ENCODE measurements around the gene PCNT. TPM values are rescaled to one million over a fixed set of nuclear protein-coding genes. Genes with fewer than 3 reads are reported as not detected.
"Not testable (repeated sequence)": the region's sequence is repeated elsewhere in the genome, so short reads cannot be mapped to it uniquely, and the experiment has no call there.

The PCNT gene
- total RNA-seq, 4 donors from 2014 or later, result 200 to 431 (median 290) TPM

DNA sequence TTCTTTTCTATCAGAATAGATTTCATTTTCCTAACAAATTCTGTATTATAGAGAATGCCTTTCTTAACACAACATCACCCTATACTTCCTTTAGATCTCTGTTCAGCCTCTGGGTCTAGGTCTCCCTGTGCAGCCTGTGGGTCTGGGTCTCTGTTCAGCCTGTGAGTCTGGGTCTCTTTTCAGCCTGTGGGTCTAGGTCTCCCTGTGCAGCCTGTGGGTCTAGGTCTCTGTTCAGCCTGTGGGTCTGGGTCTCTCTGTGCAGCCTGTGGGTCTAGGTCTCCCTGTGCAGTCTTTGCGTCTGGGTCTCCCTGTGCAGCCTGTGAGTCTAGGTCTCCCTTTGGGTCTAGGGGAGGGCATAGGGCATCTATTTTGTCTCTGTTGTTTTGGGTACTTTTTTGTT is 75.2 kb downstream of the PCNT start:
- peak overlapping the region; percentile 94 to 98 (median 95) for H3K27ac ChIP-seq
- ATAC-seq (no peak), DNase-seq (no peak)
- intact Hi-C loops (cut with DNase I; ENCODE audit: low total_unique reads), result no loop called here
- H3K4me1 ChIP-seq, result peaks cover 9 to 14% of the 10 kb centered on the region in 2 donors
- in situ Hi-C loops (cut with MboI; ENCODE audit: low sequenced_read_pairs in 4 of 4), result loop anchor here in 1 of 4 donors (10.0 kb wide), 1 partner anchor 54 kb away; no protein-coding TSS in a partner anchor
- peaks cover 5 to 77% of the 10 kb centered on the region in 2 donors for H3K36me3 ChIP-seq
- H3K27me3 ChIP-seq, result no peaks in the 10 kb centered on the region
- no peak overlapping the region for H3K4me3 ChIP-seq
- TF ChIP-seq, protein P1, sequence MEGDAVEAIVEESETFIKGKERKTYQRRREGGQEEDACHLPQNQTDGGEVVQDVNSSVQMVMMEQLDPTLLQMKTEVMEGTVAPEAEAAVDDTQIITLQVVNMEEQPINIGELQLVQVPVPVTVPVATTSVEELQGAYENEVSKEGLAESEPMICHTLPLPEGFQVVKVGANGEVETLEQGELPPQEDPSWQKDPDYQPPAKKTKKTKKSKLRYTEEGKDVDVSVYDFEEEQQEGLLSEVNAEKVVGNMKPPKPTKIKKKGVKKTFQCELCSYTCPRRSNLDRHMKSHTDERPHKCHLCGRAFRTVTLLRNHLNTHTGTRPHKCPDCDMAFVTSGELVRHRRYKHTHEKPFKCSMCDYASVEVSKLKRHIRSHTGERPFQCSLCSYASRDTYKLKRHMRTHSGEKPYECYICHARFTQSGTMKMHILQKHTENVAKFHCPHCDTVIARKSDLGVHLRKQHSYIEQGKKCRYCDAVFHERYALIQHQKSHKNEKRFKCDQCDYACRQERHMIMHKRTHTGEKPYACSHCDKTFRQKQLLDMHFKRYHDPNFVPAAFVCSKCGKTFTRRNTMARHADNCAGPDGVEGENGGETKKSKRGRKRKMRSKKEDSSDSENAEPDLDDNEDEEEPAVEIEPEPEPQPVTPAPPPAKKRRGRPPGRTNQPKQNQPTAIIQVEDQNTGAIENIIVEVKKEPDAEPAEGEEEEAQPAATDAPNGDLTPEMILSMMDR (IDR thresholded peaks at IDR 0.05 in 4 of 5, conservative IDR thresholded peaks at IDR 0.05 in 1 of 5), result no peak
- TF ChIP-seq POLR2A (IDR thresholded peaks at IDR 0.05), result no peak
- no peaks in the 10 kb centered on the region for H3K9me3 ChIP-seq

DNA sequence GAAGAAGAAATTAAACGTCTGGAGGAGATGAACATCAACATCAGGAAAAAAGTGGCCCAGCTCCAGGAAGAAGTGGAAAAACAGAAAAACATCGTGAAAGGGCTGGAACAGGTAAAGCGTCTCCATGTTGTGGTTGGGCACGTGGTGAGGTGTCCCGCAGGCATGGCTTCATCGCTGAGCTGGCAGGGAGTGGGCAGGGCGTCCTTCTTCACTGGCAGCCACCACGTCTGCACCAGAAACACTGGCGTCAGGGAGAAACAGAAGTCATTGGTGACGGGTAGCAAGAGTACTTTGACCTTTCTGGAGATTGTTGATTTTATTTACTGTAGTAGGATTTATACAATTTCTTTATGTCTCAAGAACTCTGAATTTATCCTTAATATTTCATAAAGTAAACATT is 75.7 kb downstream of the PCNT start:
- ATAC-seq (peak; percentile 47 to 63), DNase-seq (peak; percentile 69 to 82)
- TF ChIP-seq POLR2A (IDR thresholded peaks at IDR 0.05), result no peak
- TF ChIP-seq, protein P1 (IDR thresholded peaks at IDR 0.05 in 4 of 5, conservative IDR thresholded peaks at IDR 0.05 in 1 of 5), result no peak
- Histone ChIP-seq H3K9me3 (no peaks in the 10 kb centered on the region), H3K4me3 (no peak overlapping the region), H3K27me3 (no peaks in the 10 kb centered on the region), H3K27ac (peak overlapping the region; percentile 94 to 98 (median 95)), H3K36me3 (peaks cover 5 to 83% of the 10 kb centered on the region in 2 donors), H3K4me1 (peaks cover 4 to 9% of the 10 kb centered on the region in 2 donors)
- in situ Hi-C loops (cut with MboI; ENCODE audit: low sequenced_read_pairs in 4 of 4) (loop anchor here in 1 of 4 donors (10.0 kb wide), 1 partner anchor 55 kb away; no protein-coding TSS in a partner anchor), intact Hi-C loops (cut with DNase I; ENCODE audit: low total_unique reads) (no loop called here)

GRCh38 chr21:46401186-46401910 is 77.4 kb downstream of the PCNT start:
- in situ Hi-C loops (cut with MboI; ENCODE audit: low sequenced_read_pairs in 4 of 4), result no loop called here
- Histone ChIP-seq H3K4me3 (no peak overlapping the region), H3K27ac (peak overlapping the region; percentile 94 to 98 (median 95)), H3K27me3 (no peaks in the 10 kb centered on the region), H3K4me1 (peaks cover 0 to 4% of the 10 kb centered on the region in 2 donors), H3K9me3 (no peaks in the 10 kb centered on the region), H3K36me3 (peaks cover 5 to 89% of the 10 kb centered on the region in 2 donors)
- intact Hi-C loops (cut with DNase I; ENCODE audit: low total_unique reads), result no loop called here
- ATAC-seq, result no peak
- DNase-seq, result no peak
- TF ChIP-seq, protein P1 (IDR thresholded peaks at IDR 0.05 in 4 of 5, conservative IDR thresholded peaks at IDR 0.05 in 1 of 5), result no peak
- no peak for TF ChIP-seq POLR2A (IDR thresholded peaks at IDR 0.05)

GRCh38 chr21:46402421-46402820 is 78.5 kb downstream of the PCNT start:
- peak overlapping the region; percentile 94 to 98 (median 95) for H3K27ac ChIP-seq
- no peaks in the 10 kb centered on the region for H3K4me1 ChIP-seq
- DNase-seq (no peak), ATAC-seq (no peak)
- no peaks in the 10 kb centered on the region for H3K27me3 ChIP-seq
- intact Hi-C loops (cut with DNase I; ENCODE audit: low total_unique reads), result no loop called here
- H3K9me3 ChIP-seq, result no peaks in the 10 kb centered on the region
- in situ Hi-C loops (cut with MboI; ENCODE audit: low sequenced_read_pairs in 4 of 4), result no loop called here
- TF ChIP-seq, protein P1 (IDR thresholded peaks at IDR 0.05 in 4 of 5, conservative IDR thresholded peaks at IDR 0.05 in 1 of 5), result no peak
- no peak for TF ChIP-seq POLR2A (IDR thresholded peaks at IDR 0.05)
- no peak overlapping the region for H3K4me3 ChIP-seq
- H3K36me3 ChIP-seq, result peaks cover 5 to 81% of the 10 kb centered on the region in 2 donors

- H3K27me3 ChIP-seq; H3K4me3 ChIP-seq; in situ Hi-C loops (cut with MboI; ENCODE audit: low sequenced_read_pairs in 4 of 4); H3K9me3 ChIP-seq; intact Hi-C loops (cut with DNase I; ENCODE audit: low total_unique reads); DNase-seq; H3K4me1 ChIP-seq; ATAC-seq: not testable (repeated sequence)
- Histone ChIP-seq H3K27ac (peak overlapping the region; percentile 94 to 98 (median 95)), H3K36me3 (peaks cover 0 to 78% of the 10 kb centered on the region in 2 donors)
Measured at GRCh38 chr21:46403234-46403811, 79.4 kb downstream of the PCNT start.
